Thoracic aorta (tissue), 2 donors: ENCODE results near the gene STIP1. TPM values are rescaled to one million over a fixed set of nuclear protein-coding genes. Genes with fewer than 3 reads are reported as not detected.
A peak's percentile ranks its signal among the peaks of the same experiment; 100 is the strongest.
"Not testable (repeated sequence)": the region's sequence is repeated elsewhere in the genome, so short reads cannot be mapped to it uniquely, and the experiment has no call there.

Experiments
- ATAC-seq: fragments of 150-250 bp; one replicate; pipeline ENCODE4 v1.8.0; 2017; ENCODE audit warnings: low read depth; ENCODE audit not compliant: insufficient number of reproducible peaks, low FRiP score
- DNase-seq: peaks from one replicate; pipeline ENCODE4 v3.0.0-alpha.2; 2020; ENCODE audit warnings: low spot score
- H3K27ac ChIP-seq, 2 donors: fragments of 200-600 bp; sonication (generic); 1 replicate in 1 of 2; 2 replicates in 1 of 2; pipeline ENCODE4 v1.5.1; 2016; ENCODE audit warnings: mild to moderate bottlenecking in 2 of 2, moderate library complexity in 2 of 2
- H3K27me3 ChIP-seq: fragments of 200-600 bp; sonication (generic); replicated peaks from 2 replicates; pipeline ENCODE4 v1.6.0; 2016; ENCODE audit warnings: mild to moderate bottlenecking; ENCODE audit not compliant: insufficient read depth
- H3K36me3 ChIP-seq: fragments of 200-600 bp; sonication (generic); one replicate; pipeline ENCODE4 v1.5.1; 2016
- H3K4me1 ChIP-seq, 2 donors: fragments of 200-600 bp; sonication (generic); 1 replicate in 1 of 2; 2 replicates in 1 of 2; pipeline versions ENCODE4 v1.5.1 to v1.6.0; 2016; ENCODE audit warnings: low read depth in 2 of 2, mild to moderate bottlenecking in 1 of 2; ENCODE audit not compliant: control insufficient read depth in 1 of 2
- H3K4me3 ChIP-seq: fragments of 200-600 bp; sonication (generic); 2 replicates; pipeline ENCODE4 v1.5.1; 2016; ENCODE audit warnings: mild to moderate bottlenecking
- H3K9me3 ChIP-seq: fragments of 200-600 bp; sonication (generic); 2 replicates; pipeline ENCODE4 v1.5.1; 2016
- CTCF ChIP-seq: fragments of 200-600 bp; sonication (generic); IDR thresholded peaks from one replicate; pipeline ENCODE4 v1.5.1; 2019; ENCODE audit warnings: antibody characterized with exemption
- total RNA-seq, 2 donors: library from RNA; depleted of rRNA; stranded (reverse); fragments of >200 nt; gene quantifications; one replicate each; pipeline versions ENCODE4 v1.1.0 to v1.2.3, GENCODE V29; 2016

The STIP1 gene
- total RNA-seq, 2 donors from 2014 or later = 74.7 to 91.2 TPM

- H3K27ac ChIP-seq = peak overlapping the region; percentile 78 to 90
Measured at GRCh38 chr11:64245797-64246620, 60.0 kb downstream of the STIP1 start.

GRCh38 chr11:64246621-64246870, 60.6 kb downstream of the STIP1 start:
- not testable (repeated sequence) for H3K36me3 ChIP-seq, H3K9me3 ChIP-seq, ATAC-seq, DNase-seq, H3K27me3 ChIP-seq
- peak overlapping the region; percentile 98 for H3K4me3 ChIP-seq
- peaks cover 19 to 46% of the 10 kb centered on the region in 2 donors for H3K4me1 ChIP-seq
- H3K27ac ChIP-seq = peak overlapping the region in 1 of 2 donors; percentile 93

More at GRCh38 chr11:64245797-64246620, 60.0 kb downstream of the STIP1 start:
- Histone ChIP-seq H3K4me1 (peaks cover 19 to 44% of the 10 kb centered on the region in 2 donors), H3K4me3 (peak overlapping the region; percentile 73), H3K27me3 (no peaks in the 10 kb centered on the region), H3K36me3 (peaks cover 9% of the 10 kb centered on the region), H3K9me3 (no peaks in the 10 kb centered on the region)
- DNase-seq (peak; percentile 69), ATAC-seq (no peak)
- TF ChIP-seq CTCF = no peak

GRCh38 chr11:64246871-64247728, 61.1 kb downstream of the STIP1 start, which contains the start of gene PPP1R14B:
PPP1R14B (minus strand) TSS chr11:64246943; CDS start chr11:64246673, 270 bp downstream.
- Histone ChIP-seq H3K36me3 (peaks cover 9% of the 10 kb centered on the region), H3K4me3 (peak within 1 kb of the TSS; percentile 98), H3K9me3 (no peaks in the 10 kb centered on the region), H3K27ac (peak within 1 kb of the TSS; percentile 78 to 93), H3K27me3 (no peaks in the 10 kb centered on the region), H3K4me1 (peaks cover 20 to 47% of the 10 kb centered on the region in 2 donors)
- TF ChIP-seq CTCF = peak; percentile 11
- DNase-seq (peak; percentile 58), ATAC-seq (no peak)

GRCh38 chr11:64247729-64248531, 62.0 kb downstream of the STIP1 start:
- ATAC-seq (no peak), DNase-seq (no peak)
- H3K27ac ChIP-seq = peak overlapping the region in 1 of 2 donors; percentile 93

More at GRCh38 chr11:64247729-64248531, 62.0 kb downstream of the STIP1 start:
- Histone ChIP-seq H3K9me3 (no peaks in the 10 kb centered on the region), H3K36me3 (peaks cover 9% of the 10 kb centered on the region), H3K4me3 (peak overlapping the region; percentile 98), H3K27me3 (no peaks in the 10 kb centered on the region), H3K4me1 (peaks cover 22 to 47% of the 10 kb centered on the region in 2 donors)
- TF ChIP-seq CTCF = no peak
